ENCODE measurements around the gene LRRC28. TPM values are rescaled to one million over a fixed set of nuclear protein-coding genes. Genes with fewer than 3 reads are reported as not detected.

Gene LRRC28
- total and polyA plus RNA-seq, 10 of the 15 experiments (the other 5 are each of a cell fraction or from before 2014, with no cell fraction given) = 21.3 to 54.9 (median 27.7) TPM

GRCh38 chr15:99361545-99362185 is 110.4 kb downstream of the LRRC28 start:
- no peaks in the 10 kb centered on the region for H3K79me2 ChIP-seq (ENCODE audit: control insufficient read depth, insufficient read depth, low read length)
- no peak for FAIRE-seq
- no peak overlapping the region for H2AFZ ChIP-seq (ENCODE audit: control insufficient read depth, low read depth, low read length)
- H3K36me3 ChIP-seq (ENCODE audit: control insufficient read depth in 2 of 2, insufficient read depth in 2 of 2, low read length in 1 of 2) = peaks cover 0 to 3% of the 10 kb centered on the region in 2 experiments; a peak in 1 of 4 replicates
- intact Hi-C loops (cut with micrococcal nuclease; ENCODE audit: unreplicated experiment) (no loop called here), in situ Hi-C loops (cut with MboI) (no loop called here)
- no peaks in the 10 kb centered on the region for H3K27me3 ChIP-seq (replicated peaks in 1 of 2; ENCODE audit: control insufficient read depth in 2 of 2, insufficient read depth in 2 of 2, low read length in 1 of 2)
- no TSS peak for BruUV-seq (replicated peaks)
- ChIA-PET POLR2A (no interaction called here), SMC1A (ENCODE audit: uncharacterized antibody, unreplicated experiment) (interaction anchor here (1.0 to 2.2 kb wide), 5 partner anchors 10 to 343 kb away, joined by 4 to 9 read pairs (median 5); no protein-coding TSS in a partner anchor), CTCF (interaction anchor here (0.5 to 2.9 kb wide), 12 partner anchors 7 to 343 kb away, joined by 3 to 15 read pairs (median 4); no protein-coding TSS in a partner anchor), RAD21 (ENCODE audit: unreplicated experiment) (interaction anchor here (1.2 to 1.3 kb wide), 2 partner anchors 9 to 342 kb away, joined by 3 read pairs; no protein-coding TSS in a partner anchor)
- TF ChIP-seq ASH2L (IDR thresholded peaks at IDR 0.05; ENCODE audit: borderline replicate concordance, low read depth) (no peak), CTCF (IDR thresholded peaks at IDR 0.05 in 2 of 3, conservative IDR thresholded peaks at IDR 0.05 in 1 of 3; ENCODE audit: control insufficient read depth in 2 of 3, extremely low read depth in 1 of 3, insufficient read depth in 1 of 3, low read depth in 3 of 3, low read length in 3 of 3) (peak; percentile 13 to 41 (median 40); a peak in 3 of 6 replicates)
- H3K9ac ChIP-seq (ENCODE audit: control insufficient read depth, insufficient read depth, low read length) = no peak overlapping the region
- no peak overlapping the region for H3K4me2 ChIP-seq (ENCODE audit: control insufficient read depth, insufficient read depth)
- WGBS (ENCODE audit: insufficient coverage, insufficient replicate concordance, low lambda C conversion rate, missing lambda C conversion rate) = 90% methylated on average over 13 of the region's 13 CpGs
- peaks cover 6% of the 10 kb centered on the region; the same call in 2 of the 3 replicates for H3K9me3 ChIP-seq (replicated peaks; ENCODE audit: control insufficient read depth, insufficient read depth, low read length)
- H4K20me1 ChIP-seq (ENCODE audit: control insufficient read depth, insufficient read depth) = no peaks in the 10 kb centered on the region
- no peak for DNase-seq (ENCODE audit: low read depth, low spot score)
- no peak overlapping the region for H3K27ac ChIP-seq (ENCODE audit: control insufficient read depth, insufficient read depth)
- H3K4me1 ChIP-seq (ENCODE audit: control insufficient read depth, insufficient read depth, low read length) = peaks cover 17% of the 10 kb centered on the region; the same call in 1 of the 2 replicates
- no peak for ATAC-seq
- H3K4me3 ChIP-seq = no peak overlapping the region
